GM10266 (cell line): ENCODE data around the gene FANCF.

Experiments used
- DNase-seq: peaks from one replicate; pipeline ENCODE4 v3.0.0; 2012; ENCODE audit errors: extremely low spot score
- CTCF ChIP-seq: IDR thresholded peaks from 2 replicates; pipeline ENCODE4 v1.5.1; 2012; ENCODE audit warnings: mild to moderate bottlenecking, low read depth; ENCODE audit not compliant: control insufficient read depth, insufficient read depth; ENCODE audit errors: missing control alignments

Gene FANCF

GRCh38 chr11:22635689-22636088 is 10.1 kb upstream of the FANCF start:
- TF ChIP-seq CTCF, result no peak
- no peak for DNase-seq

- DNase-seq, result no peak
These were observed 9.4 kb upstream of the FANCF start for GRCh38 chr11:22634897-22635629.

GRCh38 chr11:22633354-22633902 is 7.8 kb upstream of the FANCF start:
- DNase-seq, result no peak
- TF ChIP-seq CTCF, result no peak

More at GRCh38 chr11:22634897-22635629, 9.4 kb upstream of the FANCF start:
- TF ChIP-seq CTCF, result no peak

GRCh38 chr11:22627421-22627820 is 1.8 kb upstream of the FANCF start:
- no peak for TF ChIP-seq CTCF
- DNase-seq, result no peak

- no peak for TF ChIP-seq CTCF
- no peak for DNase-seq
These were observed 1.1 kb upstream of the FANCF start for GRCh38 chr11:22626573-22627239.

GRCh38 chr11:22624742-22625447 is 728 bp downstream of the FANCF start:
- TF ChIP-seq CTCF, result peak; percentile 61
- DNase-seq, result peak; percentile 40
